ENCODE data around the gene PCDHGB2. TPM values are rescaled to one million over a fixed set of nuclear protein-coding genes. Genes with fewer than 3 reads are reported as not detected.

PCDHGB2 gene
- polyA plus RNA-seq, 1 donor from 2014 or later: 0.43 TPM

- TF ChIP-seq MXI1 (conservative IDR thresholded peaks at IDR 0.05; ENCODE audit: poor library complexity, severe bottlenecking) (peak; percentile 51), EZH2 (IDR thresholded peaks at IDR 0.05; ENCODE audit: borderline replicate concordance, insufficient read depth, low read length, poor library complexity, severe bottlenecking) (no peak), CTCF (IDR thresholded peaks at IDR 0.05; ENCODE audit: poor library complexity, severe bottlenecking) (peak; percentile 95), POLR2AphosphoS5 (IDR thresholded peaks at IDR 0.05) (peak; percentile 99), RAD21 (conservative IDR thresholded peaks at IDR 0.05) (peak; percentile 76), TAF1 (IDR thresholded peaks at IDR 0.05; ENCODE audit: low read depth) (peak; percentile 86), EP300 (conservative IDR thresholded peaks at IDR 0.05; ENCODE audit: poor library complexity, severe bottlenecking) (peak; percentile 65), SMC3 (conservative IDR thresholded peaks at IDR 0.05; ENCODE audit: poor library complexity) (peak; percentile 65)
- TF ChIP-seq, protein P1, sequence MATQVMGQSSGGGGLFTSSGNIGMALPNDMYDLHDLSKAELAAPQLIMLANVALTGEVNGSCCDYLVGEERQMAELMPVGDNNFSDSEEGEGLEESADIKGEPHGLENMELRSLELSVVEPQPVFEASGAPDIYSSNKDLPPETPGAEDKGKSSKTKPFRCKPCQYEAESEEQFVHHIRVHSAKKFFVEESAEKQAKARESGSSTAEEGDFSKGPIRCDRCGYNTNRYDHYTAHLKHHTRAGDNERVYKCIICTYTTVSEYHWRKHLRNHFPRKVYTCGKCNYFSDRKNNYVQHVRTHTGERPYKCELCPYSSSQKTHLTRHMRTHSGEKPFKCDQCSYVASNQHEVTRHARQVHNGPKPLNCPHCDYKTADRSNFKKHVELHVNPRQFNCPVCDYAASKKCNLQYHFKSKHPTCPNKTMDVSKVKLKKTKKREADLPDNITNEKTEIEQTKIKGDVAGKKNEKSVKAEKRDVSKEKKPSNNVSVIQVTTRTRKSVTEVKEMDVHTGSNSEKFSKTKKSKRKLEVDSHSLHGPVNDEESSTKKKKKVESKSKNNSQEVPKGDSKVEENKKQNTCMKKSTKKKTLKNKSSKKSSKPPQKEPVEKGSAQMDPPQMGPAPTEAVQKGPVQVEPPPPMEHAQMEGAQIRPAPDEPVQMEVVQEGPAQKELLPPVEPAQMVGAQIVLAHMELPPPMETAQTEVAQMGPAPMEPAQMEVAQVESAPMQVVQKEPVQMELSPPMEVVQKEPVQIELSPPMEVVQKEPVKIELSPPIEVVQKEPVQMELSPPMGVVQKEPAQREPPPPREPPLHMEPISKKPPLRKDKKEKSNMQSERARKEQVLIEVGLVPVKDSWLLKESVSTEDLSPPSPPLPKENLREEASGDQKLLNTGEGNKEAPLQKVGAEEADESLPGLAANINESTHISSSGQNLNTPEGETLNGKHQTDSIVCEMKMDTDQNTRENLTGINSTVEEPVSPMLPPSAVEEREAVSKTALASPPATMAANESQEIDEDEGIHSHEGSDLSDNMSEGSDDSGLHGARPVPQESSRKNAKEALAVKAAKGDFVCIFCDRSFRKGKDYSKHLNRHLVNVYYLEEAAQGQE (IDR thresholded peaks at IDR 0.05; ENCODE audit: borderline replicate concordance): no peak
These were observed 39.3 kb upstream of the PCDHGB2 start, which contains the start of gene TAF7 for GRCh38 chr5:141320225-141321169. Gene TAF7 (minus strand): TSS chr5:141320784. CDS start chr5:141320044, 740 bp downstream.

GRCh38 chr5:141322261-141322660 is 37.5 kb upstream of the PCDHGB2 start:
- Histone ChIP-seq H3K27ac (ENCODE audit: low read length) (no peak overlapping the region), H3K9ac (ENCODE audit: low read length) (no peak overlapping the region), H3F3A (ENCODE audit: insufficient read depth, low read length, poor library complexity, severe bottlenecking) (peaks cover 14% of the 10 kb centered on the region), H2AFZ (ENCODE audit: low read depth, low read length) (no peak overlapping the region), H3K4me3 (ENCODE audit: low read length) (no peak overlapping the region), H3K36me3 (ENCODE audit: insufficient read depth, low read length) (peaks cover 16% of the 10 kb centered on the region), H3K4me2 (ENCODE audit: low read length) (no peak overlapping the region), H3K9me3 (ENCODE audit: low read length) (peaks cover 22% of the 10 kb centered on the region), H4K20me1 (ENCODE audit: insufficient read depth) (no peaks in the 10 kb centered on the region), H3K9me2 (ENCODE audit: insufficient read depth, low read length) (no peaks in the 10 kb centered on the region), H3K79me2 (replicated peaks; ENCODE audit: insufficient read depth, low read length) (peaks cover 13% of the 10 kb centered on the region), H3K27me3 (ENCODE audit: insufficient read depth, low read depth, low read length) (no peaks in the 10 kb centered on the region)
- TF ChIP-seq EZH2 (IDR thresholded peaks at IDR 0.05; ENCODE audit: borderline replicate concordance, insufficient read depth, low read length, poor library complexity, severe bottlenecking) (no peak), POLR2AphosphoS5 (IDR thresholded peaks at IDR 0.05) (no peak), RAD21 (conservative IDR thresholded peaks at IDR 0.05) (no peak), TAF1 (IDR thresholded peaks at IDR 0.05; ENCODE audit: low read depth) (no peak), CTCF (IDR thresholded peaks at IDR 0.05; ENCODE audit: poor library complexity, severe bottlenecking) (no peak), EP300 (conservative IDR thresholded peaks at IDR 0.05; ENCODE audit: poor library complexity, severe bottlenecking) (no peak), MXI1 (conservative IDR thresholded peaks at IDR 0.05; ENCODE audit: poor library complexity, severe bottlenecking) (no peak), SMC3 (conservative IDR thresholded peaks at IDR 0.05; ENCODE audit: poor library complexity) (no peak)
- TF ChIP-seq, protein P1 (IDR thresholded peaks at IDR 0.05; ENCODE audit: borderline replicate concordance): no peak

More at GRCh38 chr5:141320225-141321169, 39.3 kb upstream of the PCDHGB2 start, which contains the start of gene TAF7:
- H4K20me1 ChIP-seq (ENCODE audit: insufficient read depth): no peaks in the 10 kb centered on the region
- H3K27me3 ChIP-seq (ENCODE audit: insufficient read depth, low read depth, low read length): no peaks in the 10 kb centered on the region
- H3K36me3 ChIP-seq (ENCODE audit: insufficient read depth, low read length): peaks cover 28% of the 10 kb centered on the region
- peak within 1 kb of the TSS; percentile 82 for H3K4me2 ChIP-seq (ENCODE audit: low read length)
- H3K9me3 ChIP-seq (ENCODE audit: low read length): peaks cover 34% of the 10 kb centered on the region
- peak within 1 kb of the TSS; percentile 77 for H3K4me3 ChIP-seq (ENCODE audit: low read length)
- H3F3A ChIP-seq (ENCODE audit: insufficient read depth, low read length, poor library complexity, severe bottlenecking): peaks cover 14% of the 10 kb centered on the region
- peak within 1 kb of the TSS; percentile 95 for H3K9ac ChIP-seq (ENCODE audit: low read length)
- H3K79me2 ChIP-seq (replicated peaks; ENCODE audit: insufficient read depth, low read length): peaks cover 30% of the 10 kb centered on the region
- peak within 1 kb of the TSS; percentile 91 for H2AFZ ChIP-seq (ENCODE audit: low read depth, low read length)
- no peaks in the 10 kb centered on the region for H3K9me2 ChIP-seq (ENCODE audit: insufficient read depth, low read length)
- peak within 1 kb of the TSS; percentile 99 for H3K27ac ChIP-seq (ENCODE audit: low read length)
